Mesenchymal stem cell (in vitro differentiated cells and primary cell): ENCODE data around the gene PANX3.
A peak's percentile ranks its signal among the peaks of the same experiment; 100 is the strongest.

Experiments
- DNase-seq: peaks from one replicate; pipeline ENCODE4 v3.0.0-alpha.2; 2013
- H2AFZ ChIP-seq: one replicate; pipeline ENCODE4 v1.6.1; 2013; ENCODE audit warnings: low read depth, mild to moderate bottlenecking, control low read depth, inconsistent platforms, low read length, moderate library complexity
- H2AK5ac ChIP-seq: 2 replicates; pipeline ENCODE4 v1.6.1; 2013; ENCODE audit warnings: low read length, moderate library complexity, mild to moderate bottlenecking, inconsistent platforms; ENCODE audit not compliant: severe bottlenecking
- H2BK120ac ChIP-seq: one replicate; pipeline ENCODE4 v1.6.1; 2013; ENCODE audit warnings: low read depth, mild to moderate bottlenecking, inconsistent platforms, low read length, moderate library complexity
- H2BK12ac ChIP-seq, 2 experiments: one replicate each; pipeline ENCODE4 v1.6.1; 2013; ENCODE audit warnings: inconsistent platforms in 2 of 2, low read length in 2 of 2, mild to moderate bottlenecking in 2 of 2, moderate library complexity in 2 of 2, control low read depth in 1 of 2
- H2BK15ac ChIP-seq: one replicate; pipeline ENCODE4 v1.6.1; 2013; ENCODE audit warnings: mild to moderate bottlenecking, low read depth, inconsistent platforms; ENCODE audit not compliant: poor library complexity, severe bottlenecking
- H2BK5ac ChIP-seq: 2 replicates; pipeline ENCODE4 v1.6.1; 2013; ENCODE audit warnings: low read depth, mild to moderate bottlenecking, low read length, control low read depth, inconsistent platforms; ENCODE audit not compliant: poor library complexity, severe bottlenecking
- H3K14ac ChIP-seq, 2 experiments: one replicate each; pipeline ENCODE4 v1.6.1; 2013; ENCODE audit warnings: inconsistent platforms in 2 of 2, low read length in 2 of 2, control low read depth in 1 of 2, mild to moderate bottlenecking in 1 of 2, moderate library complexity in 1 of 2
- H3K18ac ChIP-seq, 2 experiments: one replicate each; pipeline ENCODE4 v1.6.1; 2013; ENCODE audit warnings: inconsistent platforms in 2 of 2, low read length in 2 of 2, control low read depth in 1 of 2, low read depth in 1 of 2, mild to moderate bottlenecking in 1 of 2
- H3K23ac ChIP-seq, 2 experiments: one replicate each; pipeline ENCODE4 v1.6.1; 2013; ENCODE audit warnings: inconsistent platforms in 2 of 2, low read length in 2 of 2, mild to moderate bottlenecking in 2 of 2, moderate library complexity in 2 of 2, control low read depth in 1 of 2
- H3K27ac ChIP-seq: 2 replicates; pipeline ENCODE4 v1.5.1; 2013; ENCODE audit warnings: mild to moderate bottlenecking, moderate library complexity, low read length, control low read depth, inconsistent platforms; ENCODE audit not compliant: poor library complexity, severe bottlenecking
- H3K27me3 ChIP-seq, 2 experiments: 2 replicates each; pipeline versions ENCODE4 v1.6.1 to v1.7.0; 2013; ENCODE audit warnings: low read length in 2 of 2, mild to moderate bottlenecking in 2 of 2, moderate library complexity in 2 of 2, control low read depth in 1 of 2, inconsistent platforms in 1 of 2; ENCODE audit not compliant: control insufficient read depth in 1 of 2, insufficient read depth in 1 of 2
- H3K36me3 ChIP-seq, 2 experiments: 2 replicates each; pipeline versions ENCODE4 v1.6.1 to v1.7.0; 2013; ENCODE audit warnings: low read length in 2 of 2, control low read depth in 1 of 2, inconsistent platforms in 1 of 2, low read depth in 1 of 2, mild to moderate bottlenecking in 1 of 2; ENCODE audit not compliant: insufficient read depth in 2 of 2, control insufficient read depth in 1 of 2
- H3K4ac ChIP-seq, 2 experiments: one replicate each; pipeline ENCODE4 v1.6.1; 2013; ENCODE audit warnings: inconsistent platforms in 2 of 2, low read length in 2 of 2, mild to moderate bottlenecking in 2 of 2, moderate library complexity in 2 of 2, control low read depth in 1 of 2, low read depth in 1 of 2
- H3K4me1 ChIP-seq: 2 replicates; pipeline ENCODE4 v1.6.1; 2013; ENCODE audit warnings: low read depth, low read length, control low read depth; ENCODE audit not compliant: control insufficient read depth, insufficient read depth
- H3K4me2 ChIP-seq: 2 replicates; pipeline ENCODE4 v1.6.1; 2013; ENCODE audit warnings: low read length, mild to moderate bottlenecking, inconsistent platforms; ENCODE audit not compliant: poor library complexity, severe bottlenecking
- H3K4me3 ChIP-seq, 2 experiments: 2 replicates each; pipeline versions ENCODE4 v1.5.1 to v1.7.0; 2013; ENCODE audit warnings: low read length in 2 of 2, mild to moderate bottlenecking in 2 of 2, control low read depth in 1 of 2, low read depth in 1 of 2; ENCODE audit not compliant: insufficient read depth in 1 of 2
- H3K79me1 ChIP-seq: replicated peaks from 2 replicates; pipeline ENCODE4 v1.6.1; 2013; ENCODE audit warnings: mild to moderate bottlenecking, control low read depth, low read length, inconsistent platforms; ENCODE audit not compliant: poor library complexity, severe bottlenecking
- H3K9ac ChIP-seq: 2 replicates; pipeline ENCODE4 v1.7.0; 2013; ENCODE audit warnings: mild to moderate bottlenecking, low read length, moderate library complexity
- H3K9me3 ChIP-seq: 2 replicates; pipeline ENCODE4 v1.7.0; 2013; ENCODE audit warnings: mild to moderate bottlenecking, low read length; ENCODE audit not compliant: control insufficient read depth
- H4K8ac ChIP-seq: one replicate; pipeline ENCODE4 v1.6.1; 2013; ENCODE audit warnings: inconsistent platforms, mild to moderate bottlenecking, low read length, moderate library complexity
- H4K91ac ChIP-seq: one replicate; pipeline ENCODE4 v1.6.1; 2013; ENCODE audit warnings: mild to moderate bottlenecking, low read length, inconsistent platforms
- WGBS: methylation state at CpG from one replicate; pipeline ENCODE4 v1.1.7; 2013; ENCODE audit warnings: mixed read lengths; 5-methylcytosine and 5-hydroxymethylcytosine counted together

Gene PANX3

GRCh38 chr11:124662106-124662505, 50.9 kb downstream of the PANX3 start:
- Histone ChIP-seq H2AK5ac (no peak overlapping the region), H3K23ac (no peak overlapping the region), H4K8ac (no peak overlapping the region), H3K9me3 (no peaks in the 10 kb centered on the region), H3K36me3 (peaks cover 0 to 10% of the 10 kb centered on the region in 2 experiments), H2BK15ac (no peak overlapping the region), H4K91ac (no peak overlapping the region), H3K4ac (no peak overlapping the region), H3K9ac (no peak overlapping the region), H3K4me1 (no peaks in the 10 kb centered on the region), H3K79me1 (no peaks in the 10 kb centered on the region), H3K4me3 (no peak overlapping the region), H2BK120ac (no peak overlapping the region), H2BK5ac (no peak overlapping the region), H2AFZ (no peak overlapping the region), H3K27ac (no peak overlapping the region), H3K14ac (no peak overlapping the region), H3K27me3 (peaks cover 0 to 8% of the 10 kb centered on the region in 2 experiments), H2BK12ac (no peak overlapping the region), H3K18ac (no peak overlapping the region), H3K4me2 (no peak overlapping the region)
- 86% methylated on average over 4 of the region's 4 CpGs for WGBS
- no peak for DNase-seq

- WGBS = 100% methylated on average over 2 of the region's 2 CpGs
- Histone ChIP-seq H2BK120ac (no peak overlapping the region), H4K8ac (no peak overlapping the region), H3K9me3 (no peaks in the 10 kb centered on the region), H3K23ac (no peak overlapping the region), H3K79me1 (no peaks in the 10 kb centered on the region), H4K91ac (no peak overlapping the region), H2AFZ (no peak overlapping the region), H3K4me1 (no peaks in the 10 kb centered on the region), H2BK5ac (no peak overlapping the region), H3K14ac (no peak overlapping the region), H3K18ac (no peak overlapping the region), H2BK15ac (no peak overlapping the region), H3K4me2 (no peak overlapping the region), H2BK12ac (no peak overlapping the region), H3K36me3 (peaks cover 0 to 21% of the 10 kb centered on the region in 2 experiments), H2AK5ac (no peak overlapping the region), H3K9ac (no peak overlapping the region), H3K27me3 (peaks cover 0 to 9% of the 10 kb centered on the region in 2 experiments), H3K4ac (no peak overlapping the region), H3K4me3 (no peak overlapping the region), H3K27ac (no peak overlapping the region)
- no peak for DNase-seq
These were observed 52.6 kb downstream of the PANX3 start for GRCh38 chr11:124663861-124664260.

GRCh38 chr11:124667601-124668000, 56.4 kb downstream of the PANX3 start:
- DNase-seq = no peak
- no peak overlapping the region for H3K27ac ChIP-seq

GRCh38 chr11:124669193-124669592, 58.0 kb downstream of the PANX3 start:
- no peak overlapping the region for H2BK15ac ChIP-seq
- WGBS = 20% methylated on average over 8 of the region's 8 CpGs

More at GRCh38 chr11:124667601-124668000, 56.4 kb downstream of the PANX3 start:
- Histone ChIP-seq H2BK15ac (no peak overlapping the region), H3K79me1 (no peaks in the 10 kb centered on the region), H3K14ac (no peak overlapping the region), H3K4ac (no peak overlapping the region), H2BK120ac (no peak overlapping the region), H3K4me1 (no peaks in the 10 kb centered on the region), H2AK5ac (no peak overlapping the region), H3K27me3 (peaks cover 0 to 14% of the 10 kb centered on the region in 2 experiments), H3K4me2 (no peak overlapping the region), H2BK5ac (no peak overlapping the region), H4K8ac (no peak overlapping the region), H4K91ac (no peak overlapping the region), H3K9ac (no peak overlapping the region), H3K23ac (no peak overlapping the region), H3K9me3 (no peaks in the 10 kb centered on the region), H3K18ac (no peak overlapping the region), H2AFZ (no peak overlapping the region), H2BK12ac (no peak overlapping the region), H3K36me3 (peaks cover 0 to 21% of the 10 kb centered on the region in 2 experiments), H3K4me3 (no peak overlapping the region)
- 85% methylated on average over 3 of the region's 3 CpGs for WGBS

More at GRCh38 chr11:124669193-124669592, 58.0 kb downstream of the PANX3 start:
- no peak overlapping the region for H3K4ac ChIP-seq
- no peak overlapping the region for H3K4me2 ChIP-seq
- no peak overlapping the region for H4K8ac ChIP-seq
- H3K27me3 ChIP-seq = peaks cover 0 to 14% of the 10 kb centered on the region in 2 experiments
- no peak overlapping the region for H3K4me3 ChIP-seq
- H3K18ac ChIP-seq = no peak overlapping the region
- DNase-seq = peak; percentile 49
- no peak overlapping the region for H3K23ac ChIP-seq
- peaks cover 0 to 21% of the 10 kb centered on the region in 2 experiments for H3K36me3 ChIP-seq
- no peak overlapping the region for H2AK5ac ChIP-seq
- H3K14ac ChIP-seq = no peak overlapping the region
- no peak overlapping the region for H2BK12ac ChIP-seq
- no peak overlapping the region for H2BK5ac ChIP-seq
- no peak overlapping the region for H2AFZ ChIP-seq
- H3K4me1 ChIP-seq = peaks cover 3% of the 10 kb centered on the region
- no peak overlapping the region for H2BK120ac ChIP-seq
- no peak overlapping the region for H3K27ac ChIP-seq
- no peak overlapping the region for H3K9ac ChIP-seq
- H3K79me1 ChIP-seq = peaks cover under 1% of the 10 kb centered on the region
- no peaks in the 10 kb centered on the region for H3K9me3 ChIP-seq
- no peak overlapping the region for H4K91ac ChIP-seq
